Panc1 (cell line): ENCODE data around the gene CRADD. TPM values are rescaled to one million over a fixed set of nuclear protein-coding genes. Genes with fewer than 3 reads are reported as not detected.

ENCODE experiments used
- ATAC-seq: fragments of 200-7000 bp; cut with Tn5 transposase; 2 replicates; pipeline ENCODE4 v1.9.1; 2020; ENCODE audit warnings: mild to moderate bottlenecking, moderate library complexity
- BruUV-seq: library from RNA; stranded (reverse); fragments of 400-500 nt; replicated peaks from 2 replicates; lab custom pipeline; 2021; lab: Mats Ljungman, UMichigan
- CTCF ChIA-PET: fragments of 300-600 bp; sonication (Branson Sonifier 250); formaldehyde crosslinking; loops from one replicate; lab custom pipeline; 2022; ENCODE audit warnings: antibody characterized with exemption; lab: Charles Lee
- POLR2A ChIA-PET: fragments of 300-600 bp; sonication (Branson Sonifier 250); formaldehyde crosslinking; loops from one replicate; lab custom pipeline; 2022; ENCODE audit warnings: antibody characterized with exemption; lab: Charles Lee
- DNase-seq: peaks from one replicate; pipeline ENCODE4 v3.0.0-alpha.2; 2010; ENCODE audit warnings: low read depth, low spot score
- H3K27ac ChIP-seq: 2 replicates; pipeline ENCODE4 v1.5.1; 2011; ENCODE audit warnings: mild to moderate bottlenecking, low read length, inconsistent platforms
- H3K27me3 ChIP-seq: fragments of 200-500 bp; sonication (Bioruptor generic); 2 replicates; pipeline ENCODE4 v1.6.0; 2014; ENCODE audit warnings: low read length, inconsistent platforms; ENCODE audit not compliant: control insufficient read depth, insufficient read depth
- H3K36me3 ChIP-seq: fragments of 200-500 bp; sonication (Bioruptor generic); 2 replicates; pipeline ENCODE4 v1.5.1; 2014; ENCODE audit warnings: inconsistent platforms, mild to moderate bottlenecking, low read length, moderate library complexity; ENCODE audit not compliant: control insufficient read depth, insufficient read depth
- H3K4me1 ChIP-seq: 2 replicates; pipeline ENCODE4 v1.5.1; 2011; ENCODE audit warnings: inconsistent platforms, mild to moderate bottlenecking, low read length, moderate library complexity; ENCODE audit not compliant: control insufficient read depth, insufficient read depth
- H3K4me3 ChIP-seq, 2 experiments: 2 replicates each; pipeline ENCODE4 v1.5.1; 2011 to 2012; ENCODE audit warnings: low read depth in 2 of 2, low read length in 2 of 2, mild to moderate bottlenecking in 2 of 2, inconsistent platforms in 1 of 2, moderate library complexity in 1 of 2
- H3K9me3 ChIP-seq: fragments of 200-500 bp; sonication (Bioruptor generic); 2 replicates; pipeline ENCODE4 v1.5.1; 2014; ENCODE audit warnings: low read depth, mild to moderate bottlenecking, inconsistent platforms, low read length, moderate library complexity; ENCODE audit not compliant: control insufficient read depth, insufficient read depth
- CTCF ChIP-seq: fragments of 450-650 bp; IDR thresholded peaks from 2 replicates; pipeline ENCODE4 v1.5.1; 2017; ENCODE audit warnings: mild to moderate bottlenecking
- POLR2AphosphoS5 ChIP-seq: IDR thresholded peaks from 2 replicates; pipeline ENCODE4 v1.6.1; 2012; ENCODE audit warnings: mild to moderate bottlenecking, low read depth, low read length, moderate library complexity
- REST ChIP-seq, 2 experiments: IDR thresholded peaks; 2 replicates each; pipeline ENCODE4 v1.6.1; 2011 to 2012; ENCODE audit warnings: low read depth in 2 of 2, control low read depth in 1 of 2, low read length in 1 of 2, mild to moderate bottlenecking in 1 of 2, moderate library complexity in 1 of 2; ENCODE audit not compliant: insufficient read depth in 1 of 2
- SIN3A ChIP-seq: IDR thresholded peaks from 2 replicates; pipeline ENCODE4 v1.6.1; 2012; ENCODE audit warnings: low read depth, mild to moderate bottlenecking, low read length, moderate library complexity, borderline replicate concordance; ENCODE audit not compliant: insufficient read depth
- TCF7L2 ChIP-seq: IDR thresholded peaks from 2 replicates; pipeline ENCODE4 v1.6.1; 2011; ENCODE audit warnings: mild to moderate bottlenecking, low read depth, low read length, inconsistent platforms
- in situ Hi-C: cut with HindIII; loops from 2 replicates; pipeline ENCODE4 v1.10.0; 2016; ENCODE audit warnings: low sequenced_read_pairs, low pct_unique_long_range_greater_than_20kb
- intact Hi-C: fragments of 100-400 bp; cut with micrococcal nuclease; formaldehyde crosslinking; loops from one replicate; pipeline ENCODE4 v1.10.0; 2022; ENCODE audit not compliant: unreplicated experiment
- total RNA-seq: library from RNA; stranded (reverse); gene quantifications from one replicate; pipeline ENCODE4 v1.2.1, GENCODE V29; 2021; ENCODE audit not compliant: unreplicated experiment

Gene CRADD
- total RNA-seq, 1 experiment from 2014 or later: 7.0 TPM

GRCh38 chr12:93676408-93677194 lies 574 bp upstream of the CRADD start:
- POLR2A ChIA-PET: interaction anchor here (0.6 to 0.7 kb wide), 3 partner anchors 49 to 369 kb away, joined by 3 to 5 read pairs (median 3); no protein-coding TSS in a partner anchor
- intact Hi-C loops: loop anchor here (5.0 kb wide), 2 partner anchors 56 to 99 kb away; no protein-coding TSS in a partner anchor
- no peak for TF ChIP-seq CTCF
- TF ChIP-seq REST (IDR thresholded peaks at IDR 0.05; ENCODE audit: insufficient read depth in 1 of 2, low read depth in 2 of 2, low read length in 1 of 2): no peak
- no peak for TF ChIP-seq TCF7L2
- TF ChIP-seq POLR2AphosphoS5: no peak
- no peak for TF ChIP-seq SIN3A
- H3K9me3 ChIP-seq: no peaks in the 10 kb centered on the region
- peaks cover 18% of the 10 kb centered on the region for H3K4me1 ChIP-seq
- BruUV-seq: no TSS peak
- CTCF ChIA-PET: no interaction called here
- peak; percentile 37 for ATAC-seq
- no peaks in the 10 kb centered on the region for H3K27me3 ChIP-seq
- DNase-seq: no peak
- no peaks in the 10 kb centered on the region for H3K36me3 ChIP-seq
- H3K4me3 ChIP-seq: peak overlapping the region; percentile 74 to 85
- in situ Hi-C loops: no loop called here
- H3K27ac ChIP-seq: peak overlapping the region; percentile 96

GRCh38 chr12:93678779-93679178 lies 1.6 kb downstream of the CRADD start:
- Histone ChIP-seq H3K9me3 (no peaks in the 10 kb centered on the region), H3K36me3 (no peaks in the 10 kb centered on the region), H3K4me3 (no peak overlapping the region), H3K27me3 (no peaks in the 10 kb centered on the region), H3K27ac (peak overlapping the region; percentile 96; the same call in 1 of the 2 replicates), H3K4me1 (peaks cover 24% of the 10 kb centered on the region)
- TF ChIP-seq REST (IDR thresholded peaks at IDR 0.05; ENCODE audit: insufficient read depth in 1 of 2, low read depth in 2 of 2, low read length in 1 of 2): no peak
- no peak for TF ChIP-seq TCF7L2
- TF ChIP-seq CTCF: no peak
- no peak for TF ChIP-seq SIN3A
- no peak for TF ChIP-seq POLR2AphosphoS5
- BruUV-seq: no TSS peak
- ChIA-PET POLR2A (interaction anchor here (0.6 to 0.7 kb wide), 2 partner anchors 164 to 250 kb away, joined by 3 to 4 read pairs; no protein-coding TSS in a partner anchor), CTCF (interaction anchor here (0.6 kb wide), 1 partner anchor 47 kb away, joined by 7 read pairs; no protein-coding TSS in a partner anchor)
- no peak for DNase-seq
- intact Hi-C loops: loop anchor here (5.0 kb wide), 2 partner anchors 54 to 101 kb away; no protein-coding TSS in a partner anchor
- no peak for ATAC-seq
- in situ Hi-C loops: no loop called here
